Smooth muscle cell of the brain vasculature (primary cell): ENCODE measurements around the gene CLCNKA.

ENCODE experiments used
- DNase-seq: peaks from one replicate; pipeline ENCODE4 v3.0.0-alpha.2; 2012; ENCODE audit warnings: low read depth, low spot score

CLCNKA gene

DNA sequence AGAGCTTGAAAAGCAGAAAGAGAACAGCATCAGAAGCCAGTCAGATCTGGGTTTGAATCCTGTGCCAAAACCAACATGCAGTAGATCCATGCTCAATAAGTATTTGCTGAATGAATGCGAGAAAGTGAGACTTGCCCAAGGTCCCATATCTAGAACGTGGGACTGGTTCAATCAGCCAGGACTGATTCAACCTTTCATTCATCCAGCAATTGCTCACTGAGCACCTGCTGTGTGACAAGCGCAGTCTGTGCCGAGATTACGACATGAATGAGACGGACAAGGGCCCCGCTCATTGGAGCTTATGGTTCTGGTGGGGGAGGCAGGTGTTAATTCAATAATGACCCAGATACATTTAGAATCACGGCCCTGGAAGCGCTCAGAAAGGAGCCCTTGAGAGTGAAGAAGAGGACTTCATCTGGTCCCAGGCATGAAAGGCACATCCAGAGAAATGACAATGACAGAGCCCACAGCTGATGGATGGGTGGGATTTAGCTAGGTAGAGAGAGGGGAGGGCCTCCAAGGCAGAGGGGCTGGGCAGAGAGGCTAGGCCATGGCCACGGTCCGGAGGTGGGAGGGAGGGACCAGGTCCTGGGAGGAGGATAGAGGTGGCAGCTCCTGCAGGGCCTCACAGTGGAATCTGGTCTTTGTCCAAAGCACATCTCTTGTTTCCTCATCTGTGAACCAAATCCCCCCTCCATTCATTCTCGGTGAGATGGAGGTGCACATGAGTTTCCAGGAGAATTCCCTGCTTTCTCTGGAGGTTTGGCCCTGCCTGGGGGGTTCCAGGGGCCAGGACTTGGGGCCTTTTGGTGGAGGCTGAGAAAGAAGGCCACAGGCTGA lies 55.8 kb downstream of the CLCNKA start:
- DNase-seq: no peak

DNA sequence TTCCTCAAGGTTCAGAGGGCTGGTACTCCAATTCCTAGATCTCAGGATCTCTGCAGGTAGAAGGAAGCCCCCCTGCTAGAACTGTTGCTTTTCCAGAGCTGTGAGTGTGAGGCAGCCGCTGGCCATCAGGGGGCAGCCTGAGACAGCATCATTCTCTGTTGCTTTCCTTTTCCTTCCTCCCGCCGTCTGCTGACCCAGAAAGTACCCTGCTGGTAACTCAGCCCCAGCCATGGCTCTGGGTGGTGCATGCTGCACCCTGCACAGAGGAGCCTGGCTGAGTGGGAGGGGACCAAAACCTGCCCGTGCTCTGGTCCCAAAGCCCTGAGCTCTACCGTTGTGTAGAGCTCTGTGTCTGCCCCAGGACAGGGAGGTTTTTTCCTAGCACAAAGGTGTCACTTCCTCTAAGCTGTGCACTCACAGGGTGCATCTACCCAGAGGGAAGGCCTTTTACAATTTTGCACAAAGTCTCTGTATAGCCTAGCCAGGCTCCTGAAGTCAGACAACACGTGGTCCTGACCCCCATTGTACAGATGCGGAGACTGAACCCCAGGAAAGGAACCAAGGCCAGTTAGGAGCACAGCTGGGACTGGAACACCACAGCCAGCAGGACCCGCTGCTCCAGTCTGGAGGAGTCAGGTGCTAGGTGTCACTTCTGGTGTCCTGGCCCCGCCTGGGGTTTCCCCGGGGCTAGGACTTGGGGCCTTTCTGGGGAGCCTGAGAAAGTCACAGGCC lies 57.3 kb downstream of the CLCNKA start:
- peak; percentile 55 for DNase-seq

DNA sequence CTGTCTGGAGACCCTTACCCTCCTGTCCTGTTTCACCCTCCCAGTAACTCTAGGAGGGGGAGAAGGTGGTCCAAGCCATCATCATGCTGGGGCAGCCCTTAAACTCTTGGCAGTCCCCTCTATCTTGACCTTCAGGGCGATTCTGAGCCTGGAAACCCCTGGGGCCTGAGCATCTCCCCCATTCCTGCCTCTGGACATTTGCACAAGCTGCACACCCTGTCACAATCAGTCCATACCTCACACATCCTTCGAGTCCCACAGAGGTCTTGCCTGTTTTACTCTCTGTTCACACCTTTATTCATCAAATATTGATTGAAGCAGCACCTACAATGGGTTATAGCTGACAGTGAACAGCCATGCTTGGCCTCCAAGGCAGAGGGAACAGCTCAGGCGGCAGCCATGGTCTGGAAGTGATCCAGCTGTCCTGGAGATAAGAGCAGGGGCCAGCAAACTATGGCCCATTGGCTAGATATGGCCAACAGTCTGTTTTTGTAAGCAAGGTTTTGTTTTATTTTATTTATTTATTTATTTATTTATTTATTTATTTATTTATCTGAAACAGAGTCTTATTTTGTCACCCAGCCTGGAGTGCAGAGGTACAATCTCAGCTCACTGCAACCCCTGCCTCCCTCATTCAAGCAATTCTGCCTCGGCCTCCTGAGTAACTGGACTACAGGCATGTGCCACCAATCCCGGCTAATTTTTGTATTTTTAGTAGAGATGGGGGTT lies 58.8 kb downstream of the CLCNKA start:
- DNase-seq: no peak

DNA sequence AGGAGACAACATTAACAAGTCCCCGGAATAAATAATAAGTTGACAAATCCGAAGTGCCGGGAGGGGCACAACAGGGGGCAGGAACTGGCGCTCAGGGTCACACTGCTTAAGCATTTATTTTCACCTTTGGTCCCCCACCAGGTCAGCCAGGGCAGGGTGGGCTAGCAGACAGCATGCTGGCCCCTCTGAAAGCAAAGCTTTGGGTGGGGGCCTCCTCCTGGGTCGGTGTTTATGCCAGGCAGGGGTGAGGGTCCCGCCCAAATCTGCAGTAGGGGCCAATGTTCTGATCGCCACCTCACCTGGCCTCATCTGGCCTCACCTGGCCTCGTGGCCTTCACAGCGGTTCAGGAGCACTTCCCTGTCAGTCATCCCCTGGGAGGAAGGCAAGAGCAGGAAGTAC lies 59.8 kb downstream of the CLCNKA start:
- DNase-seq: no peak

DNA sequence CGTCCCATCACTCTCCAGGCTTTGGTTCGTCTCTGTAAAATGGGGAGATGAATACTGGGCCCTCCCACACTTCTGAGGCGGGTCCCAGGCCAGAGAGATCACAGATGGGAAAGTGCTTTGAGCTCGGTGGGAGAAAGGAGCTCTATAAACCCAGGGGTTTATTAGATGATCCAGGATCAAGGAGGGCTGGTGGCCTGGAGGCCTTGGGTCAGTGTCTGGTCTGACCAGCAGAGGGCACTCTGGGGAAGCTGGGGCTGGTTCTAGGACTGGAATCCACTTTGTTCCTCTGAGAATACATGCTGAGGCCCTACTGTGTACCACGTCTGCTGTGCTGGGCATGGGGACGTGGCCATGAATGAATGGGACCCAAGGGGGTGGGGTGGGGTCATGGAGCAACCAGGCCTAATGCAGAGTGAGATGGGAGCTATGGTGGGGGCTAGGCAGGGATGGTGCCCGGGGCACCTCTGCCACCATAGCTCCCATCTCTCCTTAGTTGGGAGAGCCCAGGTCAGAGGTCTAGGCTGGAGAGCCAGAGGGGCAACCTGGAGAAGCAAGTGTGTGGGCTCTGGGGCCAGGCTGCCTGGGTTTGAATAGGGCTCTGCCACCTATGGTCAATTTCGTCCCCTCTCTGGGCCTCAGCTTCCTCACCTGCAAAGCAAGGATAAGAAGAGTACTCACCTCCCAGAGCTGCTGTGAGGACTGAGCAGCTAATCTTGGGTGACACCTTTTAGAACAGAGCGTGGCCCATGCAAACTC lies 60.6 kb downstream of the CLCNKA start:
- peak; percentile 24 for DNase-seq

DNA sequence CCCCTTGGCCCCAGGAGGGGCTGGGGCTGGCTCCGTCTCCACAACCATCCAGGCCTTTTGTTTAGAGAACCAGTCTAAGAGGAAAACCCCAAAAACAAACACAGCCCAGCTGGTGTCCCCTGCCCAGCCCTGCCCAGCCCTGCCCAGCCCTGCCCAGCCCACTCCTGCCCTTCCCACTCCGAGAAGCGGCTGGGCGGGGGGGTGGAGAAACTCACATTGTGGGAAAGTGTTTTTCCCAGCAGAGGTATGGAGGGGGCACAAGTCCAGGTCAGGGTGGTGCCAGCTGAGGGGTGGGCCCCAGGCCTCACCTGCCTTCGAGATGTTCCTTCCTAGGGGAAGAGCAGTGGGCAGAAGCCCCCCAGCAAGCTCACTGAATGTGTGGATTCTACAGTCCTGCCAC lies 61.6 kb downstream of the CLCNKA start:
- DNase-seq: no peak
